MCF 10A (cell line): ENCODE results near the gene LPCAT3. TPM values are rescaled to one million over a fixed set of nuclear protein-coding genes. Genes with fewer than 3 reads are reported as not detected.

Source experiments
- BruUV-seq: library from RNA; stranded (reverse); fragments of 400-500 nt; replicated peaks from 2 replicates; lab custom pipeline; 2021; lab: Mats Ljungman, UMichigan
- CTCF ChIA-PET: fragments of 300-600 bp; sonication (Branson Sonifier 250); formaldehyde crosslinking; extraction: SDS; loops from one replicate; lab custom pipeline; 2021; ENCODE audit warnings: antibody characterized with exemption, inconsistent platforms; lab: Yijun Ruan, JAX
- POLR2A ChIA-PET: fragments of 300-600, 350-650 bp; sonication (Branson Sonifier 250); formaldehyde crosslinking; extraction: SDS; loops from one replicate; lab custom pipeline; 2020; ENCODE audit warnings: antibody characterized with exemption, inconsistent platforms; lab: Yijun Ruan, JAX
- DNase-seq: peaks from one replicate; pipeline ENCODE4 v3.0.0-alpha.2; 2018; ENCODE audit not compliant: unreplicated experiment
- H3K27ac Mint-ChIP-seq: one replicate; pipeline ENCODE4 v1.8.0; 2022; ENCODE audit warnings: mild to moderate bottlenecking, low read depth, mixed read lengths; ENCODE audit not compliant: unreplicated experiment
- H3K27me3 Mint-ChIP-seq: one replicate; pipeline ENCODE4 v1.8.0; 2022; ENCODE audit warnings: mixed read lengths; ENCODE audit not compliant: insufficient read depth, unreplicated experiment
- H3K36me3 Mint-ChIP-seq: one replicate; pipeline ENCODE4 v1.8.0; 2022; ENCODE audit warnings: mild to moderate bottlenecking, moderate library complexity, mixed read lengths; ENCODE audit not compliant: insufficient read depth, unreplicated experiment
- H3K4me1 Mint-ChIP-seq: one replicate; pipeline ENCODE4 v1.8.0; 2022; ENCODE audit warnings: mixed read lengths; ENCODE audit not compliant: insufficient read depth, unreplicated experiment
- H3K4me3 Mint-ChIP-seq: one replicate; pipeline ENCODE4 v1.8.0; 2022; ENCODE audit warnings: mild to moderate bottlenecking, moderate library complexity, mixed read lengths; ENCODE audit not compliant: unreplicated experiment
- H3K9me3 Mint-ChIP-seq: one replicate; pipeline ENCODE4 v1.8.0; 2022; ENCODE audit warnings: mixed read lengths; ENCODE audit not compliant: unreplicated experiment
- intact Hi-C: fragments of 100-400 bp; cut with micrococcal nuclease; formaldehyde crosslinking; loops from 2 replicates; pipeline ENCODE4 v1.14.1; 2022
- total RNA-seq: library from RNA; stranded (reverse); gene quantifications from 2 replicates; pipeline ENCODE4 v1.2.3, GENCODE V29; 2022
- TF ChIP-seq, protein P1 (sequence below): fragments of 200-600 bp; IDR thresholded peaks from one replicate; pipeline ENCODE4 v1.8.0; 2022; ENCODE audit warnings: antibody characterized with exemption, mild to moderate bottlenecking; ENCODE audit not compliant: unreplicated experiment

The LPCAT3 gene
- total RNA-seq, 1 experiment from 2014 or later: 14.4 TPM

DNA sequence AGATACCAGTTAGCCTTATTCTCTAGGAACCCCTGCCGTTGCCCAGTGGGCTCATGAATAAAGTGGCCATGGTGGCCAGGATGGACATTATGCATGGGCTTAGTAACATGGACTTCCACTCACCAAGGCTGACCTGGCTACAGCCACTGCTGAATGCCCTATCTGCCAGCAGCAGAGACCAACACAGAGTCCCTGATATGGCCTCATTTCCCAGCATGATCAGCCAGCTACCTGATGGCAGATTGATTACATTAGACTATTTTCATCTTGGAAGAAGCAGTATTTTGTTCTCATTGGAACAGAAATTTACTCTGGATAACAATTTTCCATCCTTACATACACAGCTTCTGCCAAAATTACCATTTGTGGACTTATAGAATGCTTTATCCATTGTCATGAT is 16.2 kb upstream of the LPCAT3 start:
- no TSS peak for BruUV-seq
- TF ChIP-seq, protein P1, sequence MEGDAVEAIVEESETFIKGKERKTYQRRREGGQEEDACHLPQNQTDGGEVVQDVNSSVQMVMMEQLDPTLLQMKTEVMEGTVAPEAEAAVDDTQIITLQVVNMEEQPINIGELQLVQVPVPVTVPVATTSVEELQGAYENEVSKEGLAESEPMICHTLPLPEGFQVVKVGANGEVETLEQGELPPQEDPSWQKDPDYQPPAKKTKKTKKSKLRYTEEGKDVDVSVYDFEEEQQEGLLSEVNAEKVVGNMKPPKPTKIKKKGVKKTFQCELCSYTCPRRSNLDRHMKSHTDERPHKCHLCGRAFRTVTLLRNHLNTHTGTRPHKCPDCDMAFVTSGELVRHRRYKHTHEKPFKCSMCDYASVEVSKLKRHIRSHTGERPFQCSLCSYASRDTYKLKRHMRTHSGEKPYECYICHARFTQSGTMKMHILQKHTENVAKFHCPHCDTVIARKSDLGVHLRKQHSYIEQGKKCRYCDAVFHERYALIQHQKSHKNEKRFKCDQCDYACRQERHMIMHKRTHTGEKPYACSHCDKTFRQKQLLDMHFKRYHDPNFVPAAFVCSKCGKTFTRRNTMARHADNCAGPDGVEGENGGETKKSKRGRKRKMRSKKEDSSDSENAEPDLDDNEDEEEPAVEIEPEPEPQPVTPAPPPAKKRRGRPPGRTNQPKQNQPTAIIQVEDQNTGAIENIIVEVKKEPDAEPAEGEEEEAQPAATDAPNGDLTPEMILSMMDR: no peak
- intact Hi-C loops: no loop called here
- POLR2A ChIA-PET: no interaction called here
- no peak overlapping the region for H3K27ac Mint-ChIP-seq
- DNase-seq: no peak
- H3K36me3 Mint-ChIP-seq: no peaks in the 10 kb centered on the region
- CTCF ChIA-PET: interaction anchor here (1.8 to 2.9 kb wide), 2 partner anchors 9 to 59 kb away, joined by 9 read pairs; no protein-coding TSS in a partner anchor
- H3K27me3 Mint-ChIP-seq: no peaks in the 10 kb centered on the region
- no peaks in the 10 kb centered on the region for H3K9me3 Mint-ChIP-seq
- no peak overlapping the region for H3K4me3 Mint-ChIP-seq
- H3K4me1 Mint-ChIP-seq: peaks cover 6% of the 10 kb centered on the region

DNA sequence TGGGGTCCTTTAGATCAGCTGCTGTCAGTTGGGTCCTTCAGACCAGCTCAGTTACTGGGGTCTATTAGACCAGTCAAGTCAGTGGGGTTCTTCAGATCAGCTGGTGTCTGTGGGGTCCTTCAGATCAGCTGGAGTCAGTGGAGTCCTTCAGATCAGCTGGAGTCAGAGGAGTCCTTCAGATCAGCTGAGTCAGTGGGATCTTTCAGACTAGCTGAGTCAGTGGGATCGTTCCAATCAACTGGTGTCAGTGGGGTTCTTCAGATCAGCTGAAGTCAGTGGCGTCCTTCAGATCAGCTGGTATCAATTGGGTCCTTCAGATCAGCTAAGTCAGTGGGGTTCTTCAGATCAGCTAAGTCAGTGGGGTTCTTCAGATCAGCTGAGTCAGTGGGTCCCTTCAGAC is 14.7 kb upstream of the LPCAT3 start:
- TF ChIP-seq, protein P1: no peak
- no peaks in the 10 kb centered on the region for H3K9me3 Mint-ChIP-seq
- ChIA-PET POLR2A (interaction anchor here (0.8 to 1.0 kb wide), 2 partner anchors 11 to 55 kb away, joined by 3 read pairs; no protein-coding TSS in a partner anchor), CTCF (interaction anchor here (1.0 to 2.9 kb wide), 6 partner anchors 10 to 109 kb away, joined by 3 to 9 read pairs (median 6); no protein-coding TSS in a partner anchor)
- no TSS peak for BruUV-seq
- H3K4me3 Mint-ChIP-seq: no peak overlapping the region
- no peaks in the 10 kb centered on the region for H3K4me1 Mint-ChIP-seq
- no peak overlapping the region for H3K27ac Mint-ChIP-seq
- H3K27me3 Mint-ChIP-seq: no peaks in the 10 kb centered on the region
- intact Hi-C loops: no loop called here
- no peaks in the 10 kb centered on the region for H3K36me3 Mint-ChIP-seq
- no peak for DNase-seq

GRCh38 chr12:7031306-7031705 is 13.0 kb upstream of the LPCAT3 start:
- H3K27me3 Mint-ChIP-seq: no peaks in the 10 kb centered on the region
- ChIA-PET CTCF (interaction anchor here (1.4 kb wide), 1 partner anchor 28 kb away, joined by 5 read pairs; no protein-coding TSS in a partner anchor), POLR2A (no interaction called here)
- TF ChIP-seq, protein P1: no peak
- no TSS peak for BruUV-seq
- H3K36me3 Mint-ChIP-seq: no peaks in the 10 kb centered on the region
- no peaks in the 10 kb centered on the region for H3K9me3 Mint-ChIP-seq
- no peak for DNase-seq
- no peak overlapping the region for H3K4me3 Mint-ChIP-seq
- no peak overlapping the region for H3K27ac Mint-ChIP-seq
- intact Hi-C loops: no loop called here
- H3K4me1 Mint-ChIP-seq: no peaks in the 10 kb centered on the region

DNA sequence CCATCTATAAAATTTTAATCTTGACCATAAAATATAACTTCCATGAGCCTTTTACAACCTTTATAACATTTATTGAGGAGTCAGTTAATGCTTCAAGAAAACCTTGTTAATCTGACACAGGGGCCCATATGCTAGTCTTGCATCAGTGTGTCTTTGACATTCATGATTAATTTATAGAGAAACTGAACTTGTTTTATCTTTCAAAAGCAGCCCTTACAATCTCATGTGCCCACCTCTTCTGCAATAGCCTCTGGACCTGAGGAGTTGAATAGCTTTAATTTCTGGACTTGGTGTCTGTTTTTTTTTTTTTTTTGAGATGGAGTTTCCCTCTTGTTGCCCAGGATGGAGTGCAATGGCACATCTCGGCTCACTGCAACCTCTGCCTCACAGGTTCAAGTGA is 8.6 kb upstream of the LPCAT3 start:
- H3K36me3 Mint-ChIP-seq: no peaks in the 10 kb centered on the region
- ChIA-PET POLR2A (no interaction called here), CTCF (interaction anchor here (0.6 to 1.4 kb wide), 2 partner anchors 9 to 55 kb away, joined by 4 read pairs; partner anchors contain the start of gene LPCAT3)
- peaks cover 8% of the 10 kb centered on the region for H3K4me1 Mint-ChIP-seq
- no peak overlapping the region for H3K27ac Mint-ChIP-seq
- intact Hi-C loops: no loop called here
- no TSS peak for BruUV-seq
- H3K9me3 Mint-ChIP-seq: no peaks in the 10 kb centered on the region
- DNase-seq: no peak
- H3K4me3 Mint-ChIP-seq: no peak overlapping the region
- H3K27me3 Mint-ChIP-seq: no peaks in the 10 kb centered on the region
- TF ChIP-seq, protein P1: no peak
